GM12872 (cell line): ENCODE data around the gene TIAM1.

Experiments used
- TF ChIP-seq, protein P1 (sequence below): IDR thresholded peaks from 3 replicates; pipeline ENCODE4 v1.5.1; 2011; ENCODE audit warnings: low read depth, mild to moderate bottlenecking, low read length, moderate library complexity; ENCODE audit not compliant: insufficient read depth

Gene TIAM1

DNA sequence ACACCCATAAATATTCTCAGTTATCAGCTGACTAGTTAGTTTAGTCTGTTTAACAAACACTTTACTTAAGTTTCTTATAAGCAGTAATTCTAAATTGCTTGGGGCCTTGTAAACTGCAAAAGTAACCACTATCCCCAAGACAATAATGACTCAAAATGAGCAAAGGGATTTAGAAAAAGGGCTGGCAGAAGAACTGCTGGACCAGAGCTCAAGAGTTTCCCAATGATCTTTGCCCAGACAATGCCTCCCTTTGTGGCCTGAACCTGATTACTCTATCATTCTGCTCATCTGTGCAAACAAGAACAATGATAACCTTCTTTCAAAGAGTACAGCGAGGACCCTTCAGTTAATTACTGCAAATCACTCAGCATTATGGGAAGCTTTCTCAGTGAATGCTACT is 123.5 kb downstream of the TIAM1 start:
- TF ChIP-seq, protein P1, sequence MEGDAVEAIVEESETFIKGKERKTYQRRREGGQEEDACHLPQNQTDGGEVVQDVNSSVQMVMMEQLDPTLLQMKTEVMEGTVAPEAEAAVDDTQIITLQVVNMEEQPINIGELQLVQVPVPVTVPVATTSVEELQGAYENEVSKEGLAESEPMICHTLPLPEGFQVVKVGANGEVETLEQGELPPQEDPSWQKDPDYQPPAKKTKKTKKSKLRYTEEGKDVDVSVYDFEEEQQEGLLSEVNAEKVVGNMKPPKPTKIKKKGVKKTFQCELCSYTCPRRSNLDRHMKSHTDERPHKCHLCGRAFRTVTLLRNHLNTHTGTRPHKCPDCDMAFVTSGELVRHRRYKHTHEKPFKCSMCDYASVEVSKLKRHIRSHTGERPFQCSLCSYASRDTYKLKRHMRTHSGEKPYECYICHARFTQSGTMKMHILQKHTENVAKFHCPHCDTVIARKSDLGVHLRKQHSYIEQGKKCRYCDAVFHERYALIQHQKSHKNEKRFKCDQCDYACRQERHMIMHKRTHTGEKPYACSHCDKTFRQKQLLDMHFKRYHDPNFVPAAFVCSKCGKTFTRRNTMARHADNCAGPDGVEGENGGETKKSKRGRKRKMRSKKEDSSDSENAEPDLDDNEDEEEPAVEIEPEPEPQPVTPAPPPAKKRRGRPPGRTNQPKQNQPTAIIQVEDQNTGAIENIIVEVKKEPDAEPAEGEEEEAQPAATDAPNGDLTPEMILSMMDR = no peak

DNA sequence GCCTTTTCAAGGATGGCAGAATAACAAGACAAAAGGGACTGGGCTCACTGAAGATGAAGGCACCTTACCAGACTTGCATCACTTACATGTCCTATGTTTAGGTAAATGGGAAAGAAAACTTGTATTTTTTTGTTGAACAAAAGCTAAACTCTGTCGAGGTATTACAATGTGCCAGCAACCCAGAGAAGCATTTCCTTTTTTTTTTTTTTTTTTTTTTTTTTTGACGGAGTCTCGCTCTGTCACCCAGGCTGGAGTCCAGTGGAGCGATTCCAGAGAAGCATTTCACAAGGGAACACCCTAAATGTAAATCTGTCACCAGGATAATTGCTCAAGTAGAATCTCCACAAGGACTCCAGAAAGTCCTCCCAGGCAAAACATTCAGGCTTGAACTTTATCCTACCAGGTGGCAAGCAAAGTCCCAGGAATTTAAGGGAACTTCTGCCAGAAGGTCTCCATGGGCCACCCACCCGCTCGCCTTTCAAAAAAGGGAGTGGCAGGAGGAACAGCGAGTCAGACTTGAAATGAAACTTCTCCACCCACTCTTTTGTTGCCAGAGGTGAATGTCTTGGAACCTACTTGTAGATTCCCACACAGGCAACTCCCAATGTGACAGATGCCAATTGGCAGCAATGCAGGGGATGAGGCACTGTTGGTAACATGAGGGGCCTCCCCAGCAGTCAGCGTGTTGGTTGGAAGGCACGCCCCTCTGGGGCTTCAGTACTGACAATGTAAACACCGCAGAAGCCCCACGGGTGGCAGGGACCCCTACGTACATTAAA is 125.0 kb downstream of the TIAM1 start:
- TF ChIP-seq, protein P1 = no peak

DNA sequence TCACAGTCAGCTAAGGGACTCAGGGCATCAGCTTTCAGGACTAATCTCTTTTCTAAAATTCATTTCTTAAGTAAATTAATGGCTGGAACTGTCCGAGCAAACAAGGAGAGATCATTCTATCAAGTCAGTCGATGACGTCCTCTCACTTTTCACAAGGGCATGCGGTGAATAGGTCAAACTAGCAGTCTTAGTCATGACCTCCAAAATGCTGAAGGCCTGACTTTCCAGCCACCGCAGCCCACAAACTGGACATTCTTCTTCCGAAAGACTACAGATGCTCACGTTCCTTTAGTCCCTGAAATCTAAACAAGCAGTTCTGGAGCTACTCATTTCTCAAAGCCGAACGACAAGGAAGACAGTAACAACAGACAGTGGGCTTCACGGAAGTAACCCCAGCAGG is 127.9 kb downstream of the TIAM1 start:
- TF ChIP-seq, protein P1 = no peak

DNA sequence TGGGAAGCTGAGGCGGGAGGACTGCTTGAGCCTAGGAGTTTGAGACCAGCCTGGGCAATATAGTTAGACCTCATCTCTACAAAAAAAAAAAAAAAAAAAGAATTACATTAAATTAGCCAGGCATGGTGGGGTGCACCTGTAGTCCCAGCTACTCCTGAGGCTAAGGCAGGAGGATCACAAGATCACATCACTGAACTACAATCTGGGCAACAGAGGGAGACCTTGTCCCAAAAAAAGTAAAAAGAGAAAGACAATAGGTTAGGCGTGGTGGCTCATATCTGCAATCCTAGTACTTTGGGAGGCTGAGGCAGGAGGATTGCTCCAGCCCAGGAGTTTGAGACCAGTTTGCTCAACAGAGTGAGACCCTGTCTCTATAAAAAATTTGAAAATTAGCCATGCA is 130.3 kb downstream of the TIAM1 start:
- TF ChIP-seq, protein P1 = no peak

DNA sequence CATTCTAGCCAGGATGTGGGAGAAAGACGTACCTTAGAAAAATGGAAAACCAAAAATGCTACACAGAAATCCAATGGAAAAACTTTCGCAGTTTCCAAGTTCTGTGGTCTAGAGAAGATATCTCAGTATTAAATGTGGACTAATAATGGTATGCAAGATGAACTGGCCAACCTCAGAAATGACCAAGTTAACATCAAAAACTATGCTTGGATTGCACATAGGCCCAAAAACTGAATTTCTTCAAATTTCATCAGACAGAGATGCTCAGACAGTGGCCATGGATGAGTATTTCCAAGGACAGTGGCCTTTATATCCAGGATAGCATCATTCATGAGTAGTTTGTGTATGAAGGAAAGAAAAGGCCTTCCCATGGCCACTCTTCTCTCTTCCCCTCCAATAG is 132.2 kb downstream of the TIAM1 start:
- TF ChIP-seq, protein P1 = no peak

DNA sequence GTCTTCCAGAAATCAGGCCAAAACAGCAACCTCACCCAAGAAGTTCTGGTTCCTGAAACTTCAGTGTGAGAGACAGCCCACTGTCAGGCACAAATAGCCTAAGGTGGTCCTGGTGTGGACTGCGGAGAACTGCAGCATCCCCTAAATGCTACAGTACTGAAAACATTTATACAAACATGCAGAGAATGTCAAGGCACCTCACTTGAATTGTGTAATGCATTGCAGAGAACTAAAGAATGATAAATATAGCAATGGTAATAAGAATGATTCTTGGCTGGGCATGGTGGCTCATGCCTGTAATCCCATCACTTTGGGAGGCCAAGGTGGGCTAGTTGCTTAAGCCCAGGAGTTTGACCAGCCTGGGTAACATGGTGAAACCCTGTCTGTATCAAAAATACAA is 138.6 kb downstream of the TIAM1 start:
- TF ChIP-seq, protein P1 = no peak

DNA sequence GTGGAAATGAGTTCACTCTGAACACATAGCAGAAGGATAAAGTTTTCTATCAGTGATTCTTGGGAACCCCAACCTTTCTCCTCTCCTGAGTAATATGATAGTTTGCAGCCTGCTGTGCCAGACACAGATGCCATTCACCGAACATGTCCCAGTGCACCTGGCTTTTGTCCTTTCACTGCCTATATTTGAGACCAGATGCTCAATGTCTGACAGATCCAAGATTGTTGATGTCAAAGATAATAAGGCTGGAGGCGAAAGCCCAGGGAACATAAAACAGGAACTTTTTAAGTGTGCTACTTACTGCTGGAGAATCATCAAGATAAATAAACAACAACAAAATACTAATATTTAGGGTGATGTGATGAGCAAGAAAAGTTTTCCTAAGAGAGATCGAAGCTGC is 139.3 kb downstream of the TIAM1 start:
- TF ChIP-seq, protein P1 = no peak
